Activated CD4-positive, alpha-beta T cell treated with anti-CD3 and anti-CD28 coated beads, Interleukin-2, amount 50 U/mL, for 1 hour (primary cell): ENCODE measurements around the gene SLC27A3.
"Not testable (repeated sequence)": the region's sequence is repeated elsewhere in the genome, so short reads cannot be mapped to it uniquely, and the experiment has no call there.

Experiments used
- DNase-seq: peaks from one replicate; pipeline ENCODE4 v3.0.0-alpha.2; 2020

The SLC27A3 gene

GRCh38 chr1:153764310-153764709 is 10.9 kb upstream of the SLC27A3 start:
- no peak for DNase-seq

DNA sequence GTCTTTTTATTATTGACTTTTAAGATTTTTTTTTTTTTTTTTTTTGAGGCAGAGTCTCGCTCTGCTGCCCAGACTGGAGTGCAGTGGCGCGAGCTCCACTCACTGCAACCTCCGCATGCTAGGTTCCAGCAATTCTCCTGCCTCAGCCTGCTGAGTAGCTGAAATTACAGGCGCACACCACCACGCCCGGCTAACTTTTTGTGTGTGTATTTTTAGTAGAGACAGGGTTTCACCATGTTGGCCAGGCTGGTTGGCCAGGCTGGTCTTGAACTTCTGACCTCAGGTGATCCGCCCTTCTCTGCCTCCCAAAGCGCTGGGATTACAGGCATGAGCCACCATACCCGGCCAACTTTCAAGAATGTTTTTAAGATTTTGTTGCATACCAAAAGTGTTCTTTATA is 8.5 kb upstream of the SLC27A3 start:
- DNase-seq: not testable (repeated sequence)

DNA sequence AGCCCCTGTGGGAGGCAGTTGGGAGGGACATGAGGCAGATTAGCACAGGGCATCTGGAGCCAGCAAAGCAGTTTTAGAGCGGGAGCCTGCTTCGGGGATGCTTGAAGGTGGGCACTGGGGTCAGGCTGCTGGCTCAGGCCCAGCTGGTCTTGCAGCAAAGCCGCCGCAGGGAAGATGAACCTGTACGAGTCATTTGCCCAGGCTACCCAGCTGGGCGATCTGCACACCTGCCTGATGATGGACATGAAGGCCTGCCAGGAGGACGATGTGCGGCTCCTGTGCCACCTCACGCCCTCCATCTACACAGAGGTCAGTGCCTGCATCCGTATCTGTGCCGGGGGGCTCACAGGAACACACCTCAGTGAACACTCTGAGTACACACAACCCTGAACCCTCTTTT is 7.7 kb upstream of the SLC27A3 start:
- DNase-seq: no peak

- no peak for DNase-seq
Observed at GRCh38 chr1:153768316-153769181, 6.7 kb upstream of the SLC27A3 start.

DNA sequence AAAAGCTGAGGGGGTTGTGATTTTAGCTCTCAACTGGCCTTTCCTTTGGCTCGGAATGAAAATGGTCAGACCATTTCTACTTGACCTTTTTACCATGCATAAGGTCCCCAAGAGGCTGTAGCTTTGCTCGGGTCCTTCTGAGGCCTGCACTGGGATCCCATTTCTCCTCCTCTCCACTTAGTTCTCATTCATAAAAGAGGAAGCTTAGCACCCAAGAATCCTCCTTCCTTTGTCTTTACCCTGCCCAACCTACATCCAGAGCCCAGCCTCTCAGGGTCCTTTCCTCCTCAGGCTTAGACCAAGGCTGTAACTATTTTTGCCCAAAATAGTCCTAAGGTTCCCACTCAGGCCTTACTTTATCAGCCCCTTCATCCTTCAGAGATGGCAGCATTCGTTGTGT is 6.0 kb upstream of the SLC27A3 start:
- DNase-seq: no peak

DNA sequence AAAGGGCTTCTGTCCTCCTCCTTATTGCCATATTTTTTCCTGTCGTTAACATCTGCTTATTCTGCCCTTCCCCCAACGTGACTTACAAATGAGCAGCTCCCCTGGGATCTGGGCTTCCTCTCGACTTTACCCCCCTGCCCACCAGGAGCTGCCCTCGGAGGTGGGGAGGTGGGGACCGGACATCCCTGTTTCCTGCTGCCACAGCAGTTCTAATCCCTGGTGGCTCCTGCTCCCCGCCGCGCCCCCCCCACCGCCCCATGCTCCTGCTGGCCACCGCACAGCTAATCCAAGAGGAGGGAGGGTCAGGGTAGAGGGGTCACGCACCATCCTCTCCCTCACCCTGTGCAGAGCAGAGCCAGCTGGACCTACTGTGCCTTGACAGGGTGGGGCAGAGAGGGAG is 4.4 kb upstream of the SLC27A3 start:
- no peak for DNase-seq

DNA sequence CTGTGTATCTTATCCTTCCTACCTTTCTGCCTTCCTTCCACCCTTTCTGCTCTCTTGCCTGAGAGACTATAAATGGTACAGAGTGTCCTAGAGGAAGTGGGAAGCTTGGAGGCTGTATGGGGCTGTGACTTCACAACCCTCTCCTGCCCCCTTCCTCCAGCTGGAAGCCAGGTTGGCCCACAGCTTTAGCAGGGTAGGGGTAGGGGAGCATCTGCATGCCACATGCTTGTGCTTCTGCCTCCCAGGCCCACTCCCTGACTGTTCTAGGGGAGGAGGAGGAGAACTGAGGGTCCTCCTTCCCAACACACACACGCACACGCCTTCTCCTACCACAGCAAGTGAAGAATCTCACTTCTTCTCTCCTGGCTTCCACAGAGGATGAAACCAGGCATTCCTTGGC is 3.9 kb upstream of the SLC27A3 start:
- DNase-seq: no peak

DNA sequence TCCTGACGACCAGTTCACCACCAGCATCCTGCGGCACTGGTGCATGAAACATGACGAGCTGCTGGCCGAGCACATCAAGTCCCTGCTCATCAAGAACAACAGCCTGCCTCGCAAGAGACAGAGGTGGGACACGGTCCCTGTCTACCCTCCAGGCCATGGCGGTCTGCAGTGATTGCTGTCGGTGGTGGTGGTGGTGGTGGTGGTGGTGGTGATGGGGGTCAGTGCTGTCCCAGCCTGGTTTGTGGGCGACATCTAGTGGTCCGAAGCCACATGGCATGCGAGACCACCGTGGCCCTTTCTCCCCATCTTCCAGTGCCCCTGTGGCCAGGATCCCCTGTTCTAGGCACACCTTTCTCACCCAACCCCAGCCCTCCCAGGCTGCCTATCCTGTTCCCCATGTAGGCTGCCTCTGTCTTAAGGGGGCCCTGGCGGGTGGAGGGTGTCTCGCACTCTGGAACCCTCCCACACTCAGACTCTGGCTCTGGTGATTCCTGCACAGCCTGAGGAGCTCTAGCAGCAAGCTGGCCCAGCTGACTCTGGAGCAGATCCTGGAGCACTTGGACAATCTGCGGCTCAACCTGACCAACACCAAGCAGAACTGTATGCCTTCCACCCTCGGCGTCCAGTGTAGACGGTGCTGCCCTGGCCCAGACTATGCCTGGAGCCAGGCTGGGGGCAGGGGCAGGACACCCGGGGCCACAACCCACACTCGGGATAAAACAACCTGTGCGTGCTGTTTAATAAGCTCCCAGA is 3.2 kb upstream of the SLC27A3 start:
- DNase-seq: no peak

GRCh38 chr1:153773096-153773921 is 1.9 kb upstream of the SLC27A3 start:
- no peak for DNase-seq

- no peak for DNase-seq
Observed at GRCh38 chr1:153774026-153774595, 1.1 kb upstream of the SLC27A3 start.

DNA sequence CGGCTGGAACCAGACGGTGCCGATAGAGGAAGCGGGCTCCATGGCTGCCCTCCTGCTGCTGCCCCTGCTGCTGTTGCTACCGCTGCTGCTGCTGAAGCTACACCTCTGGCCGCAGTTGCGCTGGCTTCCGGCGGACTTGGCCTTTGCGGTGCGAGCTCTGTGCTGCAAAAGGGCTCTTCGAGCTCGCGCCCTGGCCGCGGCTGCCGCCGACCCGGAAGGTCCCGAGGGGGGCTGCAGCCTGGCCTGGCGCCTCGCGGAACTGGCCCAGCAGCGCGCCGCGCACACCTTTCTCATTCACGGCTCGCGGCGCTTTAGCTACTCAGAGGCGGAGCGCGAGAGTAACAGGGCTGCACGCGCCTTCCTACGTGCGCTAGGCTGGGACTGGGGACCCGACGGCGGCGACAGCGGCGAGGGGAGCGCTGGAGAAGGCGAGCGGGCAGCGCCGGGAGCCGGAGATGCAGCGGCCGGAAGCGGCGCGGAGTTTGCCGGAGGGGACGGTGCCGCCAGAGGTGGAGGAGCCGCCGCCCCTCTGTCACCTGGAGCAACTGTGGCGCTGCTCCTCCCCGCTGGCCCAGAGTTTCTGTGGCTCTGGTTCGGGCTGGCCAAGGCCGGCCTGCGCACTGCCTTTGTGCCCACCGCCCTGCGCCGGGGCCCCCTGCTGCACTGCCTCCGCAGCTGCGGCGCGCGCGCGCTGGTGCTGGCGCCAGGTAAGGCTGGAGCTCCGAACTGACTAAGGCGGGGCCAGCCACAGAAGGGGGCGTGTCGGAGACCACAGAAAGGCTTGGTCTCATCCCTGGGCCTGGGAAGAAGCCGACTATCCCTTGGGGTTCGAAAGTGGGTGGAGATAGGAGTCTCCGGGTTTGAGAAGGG is 486 bp downstream of the SLC27A3 start:
- peak; percentile 61 for DNase-seq

DNA sequence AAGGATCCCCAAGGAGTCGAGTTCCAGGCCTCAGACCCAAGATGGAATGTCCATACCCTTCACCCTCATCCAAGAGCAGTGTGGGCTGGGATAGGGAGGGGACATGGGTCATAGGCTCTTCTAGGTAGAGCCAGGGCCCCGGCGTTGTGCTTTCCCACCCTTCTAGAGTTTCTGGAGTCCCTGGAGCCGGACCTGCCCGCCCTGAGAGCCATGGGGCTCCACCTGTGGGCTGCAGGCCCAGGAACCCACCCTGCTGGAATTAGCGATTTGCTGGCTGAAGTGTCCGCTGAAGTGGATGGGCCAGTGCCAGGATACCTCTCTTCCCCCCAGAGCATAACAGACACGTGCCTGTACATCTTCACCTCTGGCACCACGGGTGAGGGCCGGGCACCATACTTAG is 1.1 kb downstream of the SLC27A3 start:
- no peak for DNase-seq

- no peak for DNase-seq
Observed at GRCh38 chr1:153776845-153777370, 1.7 kb downstream of the SLC27A3 start.

GRCh38 chr1:153777648-153778047 is 2.4 kb downstream of the SLC27A3 start:
- DNase-seq: no peak

DNA sequence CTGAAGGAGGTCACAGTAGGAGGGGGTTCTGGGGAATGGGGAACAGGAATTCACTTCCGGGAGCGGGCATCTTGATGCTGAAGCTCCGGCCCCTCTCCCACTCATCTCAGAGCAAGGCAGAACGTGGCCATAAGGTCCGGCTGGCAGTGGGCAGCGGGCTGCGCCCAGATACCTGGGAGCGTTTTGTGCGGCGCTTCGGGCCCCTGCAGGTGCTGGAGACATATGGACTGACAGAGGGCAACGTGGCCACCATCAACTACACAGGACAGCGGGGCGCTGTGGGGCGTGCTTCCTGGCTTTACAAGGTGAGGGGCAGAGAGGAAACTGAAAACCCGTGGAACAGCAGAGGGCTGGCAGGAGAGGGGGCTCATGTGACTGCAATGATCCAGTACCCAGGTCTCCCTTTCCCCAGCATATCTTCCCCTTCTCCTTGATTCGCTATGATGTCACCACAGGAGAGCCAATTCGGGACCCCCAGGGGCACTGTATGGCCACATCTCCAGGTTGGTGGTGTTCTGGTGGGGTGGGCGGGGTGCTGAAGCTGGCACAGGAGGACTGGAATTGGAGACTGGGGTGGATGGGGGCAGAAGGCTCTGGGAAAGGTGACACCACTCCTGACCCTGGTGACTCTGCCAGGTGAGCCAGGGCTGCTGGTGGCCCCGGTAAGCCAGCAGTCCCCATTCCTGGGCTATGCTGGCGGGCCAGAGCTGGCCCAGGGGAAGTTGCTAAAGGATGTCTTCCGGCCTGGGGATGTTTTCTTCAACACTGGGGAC is 3.0 kb downstream of the SLC27A3 start:
- DNase-seq: no peak

GRCh38 chr1:153778824-153779519 is 3.8 kb downstream of the SLC27A3 start:
- DNase-seq: no peak

- no peak for DNase-seq
Observed at GRCh38 chr1:153779781-153780541, 4.8 kb downstream of the SLC27A3 start.

DNA sequence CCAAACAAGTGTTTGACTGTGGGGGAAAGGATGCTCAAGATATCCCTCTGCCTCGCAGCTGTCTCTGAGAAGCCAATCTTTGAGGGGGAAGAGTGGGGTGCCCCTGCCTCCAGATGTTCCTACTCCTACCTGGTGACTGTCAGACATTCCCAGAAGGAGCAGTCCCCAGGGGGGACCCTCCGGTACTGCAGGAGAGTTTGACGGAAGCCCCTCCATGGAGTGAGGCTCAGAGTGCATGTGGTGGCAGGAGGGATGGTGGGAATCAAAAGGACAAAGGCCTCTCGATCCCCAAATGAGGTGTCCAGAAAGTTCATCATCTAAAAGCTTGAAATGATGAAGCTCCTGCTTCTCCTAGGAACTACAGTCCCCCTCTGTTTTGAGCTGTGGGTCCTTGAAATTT is 5.3 kb downstream of the SLC27A3 start:
- no peak for DNase-seq

DNA sequence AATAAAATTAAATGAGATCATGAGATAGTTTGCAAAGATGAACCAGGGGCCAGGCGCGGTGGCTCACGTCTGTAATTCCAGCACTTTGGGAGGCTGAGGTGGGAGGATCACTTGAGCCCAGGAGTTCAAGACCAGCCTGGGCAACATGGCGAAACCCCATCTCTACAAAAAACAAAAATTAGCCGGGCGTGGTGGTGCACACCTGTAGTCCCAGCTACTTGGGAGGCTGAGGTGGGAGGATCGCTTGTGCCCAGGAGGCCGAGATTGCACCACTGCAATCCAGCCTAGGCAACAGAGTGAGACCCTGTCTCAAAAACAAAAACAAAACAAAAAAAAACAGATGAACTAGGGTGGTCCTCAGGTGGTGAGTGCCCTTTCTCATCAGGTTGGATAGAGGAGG is 7.4 kb downstream of the SLC27A3 start:
- not testable (repeated sequence) for DNase-seq
